ENCODE measurements around the gene KIF26B.

DNA sequence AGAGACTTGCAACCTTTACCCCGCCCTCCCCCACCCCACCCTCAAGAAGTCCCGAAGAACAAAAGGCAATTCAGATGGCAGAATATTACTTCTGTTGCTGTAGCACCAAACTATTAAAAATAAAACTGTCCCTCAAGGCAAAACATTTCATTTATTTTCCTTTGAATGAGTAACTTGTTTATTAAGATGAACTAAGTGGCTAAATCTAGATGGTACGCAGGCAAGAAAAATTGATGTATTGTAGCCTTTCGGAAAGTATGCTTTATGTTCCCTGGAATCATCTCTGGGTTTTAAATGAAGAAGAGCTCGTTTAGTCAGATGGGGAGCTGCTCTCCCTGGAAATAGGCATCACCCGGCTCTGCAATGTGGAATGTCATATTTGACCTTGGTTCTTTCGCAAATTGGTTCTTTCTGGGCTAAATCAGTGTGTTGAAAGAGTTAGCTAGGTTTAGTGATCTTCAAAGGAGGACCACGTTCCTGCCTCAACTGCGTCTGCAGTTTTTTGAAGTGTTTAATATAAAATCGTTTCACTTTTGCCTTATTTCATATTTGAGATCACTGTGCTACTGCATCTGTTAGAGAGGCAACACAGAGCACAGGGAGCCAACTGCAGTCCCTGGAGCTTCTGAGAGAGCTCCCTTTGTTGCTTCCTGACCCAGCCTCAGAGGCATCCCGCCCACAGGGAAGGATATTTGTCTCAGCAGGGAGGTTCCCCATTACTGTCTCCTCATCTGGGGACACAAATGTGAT lies 61.8 kb downstream of the KIF26B start:
- TF ChIP-seq, protein P1, sequence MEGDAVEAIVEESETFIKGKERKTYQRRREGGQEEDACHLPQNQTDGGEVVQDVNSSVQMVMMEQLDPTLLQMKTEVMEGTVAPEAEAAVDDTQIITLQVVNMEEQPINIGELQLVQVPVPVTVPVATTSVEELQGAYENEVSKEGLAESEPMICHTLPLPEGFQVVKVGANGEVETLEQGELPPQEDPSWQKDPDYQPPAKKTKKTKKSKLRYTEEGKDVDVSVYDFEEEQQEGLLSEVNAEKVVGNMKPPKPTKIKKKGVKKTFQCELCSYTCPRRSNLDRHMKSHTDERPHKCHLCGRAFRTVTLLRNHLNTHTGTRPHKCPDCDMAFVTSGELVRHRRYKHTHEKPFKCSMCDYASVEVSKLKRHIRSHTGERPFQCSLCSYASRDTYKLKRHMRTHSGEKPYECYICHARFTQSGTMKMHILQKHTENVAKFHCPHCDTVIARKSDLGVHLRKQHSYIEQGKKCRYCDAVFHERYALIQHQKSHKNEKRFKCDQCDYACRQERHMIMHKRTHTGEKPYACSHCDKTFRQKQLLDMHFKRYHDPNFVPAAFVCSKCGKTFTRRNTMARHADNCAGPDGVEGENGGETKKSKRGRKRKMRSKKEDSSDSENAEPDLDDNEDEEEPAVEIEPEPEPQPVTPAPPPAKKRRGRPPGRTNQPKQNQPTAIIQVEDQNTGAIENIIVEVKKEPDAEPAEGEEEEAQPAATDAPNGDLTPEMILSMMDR (conservative IDR thresholded peaks at IDR 0.05; ENCODE audit: low read depth in 2 of 2) = no peak
- TF ChIP-seq EZH2 (IDR thresholded peaks at IDR 0.05; ENCODE audit: low read depth, unreplicated experiment) (no peak), POLR2AphosphoS5 (IDR thresholded peaks at IDR 0.05; ENCODE audit: low read depth) (no peak), ZNF331 (CRISPR knock-in tag; IDR thresholded peaks at IDR 0.05; ENCODE audit: low read depth) (no peak), EZH2phosphoT487 (IDR thresholded peaks at IDR 0.05; ENCODE audit: unreplicated experiment) (no peak), JUNB (IDR thresholded peaks at IDR 0.05; ENCODE audit: unreplicated experiment) (no peak)
- TF ChIP-seq, protein P2, sequence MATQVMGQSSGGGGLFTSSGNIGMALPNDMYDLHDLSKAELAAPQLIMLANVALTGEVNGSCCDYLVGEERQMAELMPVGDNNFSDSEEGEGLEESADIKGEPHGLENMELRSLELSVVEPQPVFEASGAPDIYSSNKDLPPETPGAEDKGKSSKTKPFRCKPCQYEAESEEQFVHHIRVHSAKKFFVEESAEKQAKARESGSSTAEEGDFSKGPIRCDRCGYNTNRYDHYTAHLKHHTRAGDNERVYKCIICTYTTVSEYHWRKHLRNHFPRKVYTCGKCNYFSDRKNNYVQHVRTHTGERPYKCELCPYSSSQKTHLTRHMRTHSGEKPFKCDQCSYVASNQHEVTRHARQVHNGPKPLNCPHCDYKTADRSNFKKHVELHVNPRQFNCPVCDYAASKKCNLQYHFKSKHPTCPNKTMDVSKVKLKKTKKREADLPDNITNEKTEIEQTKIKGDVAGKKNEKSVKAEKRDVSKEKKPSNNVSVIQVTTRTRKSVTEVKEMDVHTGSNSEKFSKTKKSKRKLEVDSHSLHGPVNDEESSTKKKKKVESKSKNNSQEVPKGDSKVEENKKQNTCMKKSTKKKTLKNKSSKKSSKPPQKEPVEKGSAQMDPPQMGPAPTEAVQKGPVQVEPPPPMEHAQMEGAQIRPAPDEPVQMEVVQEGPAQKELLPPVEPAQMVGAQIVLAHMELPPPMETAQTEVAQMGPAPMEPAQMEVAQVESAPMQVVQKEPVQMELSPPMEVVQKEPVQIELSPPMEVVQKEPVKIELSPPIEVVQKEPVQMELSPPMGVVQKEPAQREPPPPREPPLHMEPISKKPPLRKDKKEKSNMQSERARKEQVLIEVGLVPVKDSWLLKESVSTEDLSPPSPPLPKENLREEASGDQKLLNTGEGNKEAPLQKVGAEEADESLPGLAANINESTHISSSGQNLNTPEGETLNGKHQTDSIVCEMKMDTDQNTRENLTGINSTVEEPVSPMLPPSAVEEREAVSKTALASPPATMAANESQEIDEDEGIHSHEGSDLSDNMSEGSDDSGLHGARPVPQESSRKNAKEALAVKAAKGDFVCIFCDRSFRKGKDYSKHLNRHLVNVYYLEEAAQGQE (IDR thresholded peaks at IDR 0.05; ENCODE audit: unreplicated experiment) = no peak
- TF ChIP-seq, protein P3, sequence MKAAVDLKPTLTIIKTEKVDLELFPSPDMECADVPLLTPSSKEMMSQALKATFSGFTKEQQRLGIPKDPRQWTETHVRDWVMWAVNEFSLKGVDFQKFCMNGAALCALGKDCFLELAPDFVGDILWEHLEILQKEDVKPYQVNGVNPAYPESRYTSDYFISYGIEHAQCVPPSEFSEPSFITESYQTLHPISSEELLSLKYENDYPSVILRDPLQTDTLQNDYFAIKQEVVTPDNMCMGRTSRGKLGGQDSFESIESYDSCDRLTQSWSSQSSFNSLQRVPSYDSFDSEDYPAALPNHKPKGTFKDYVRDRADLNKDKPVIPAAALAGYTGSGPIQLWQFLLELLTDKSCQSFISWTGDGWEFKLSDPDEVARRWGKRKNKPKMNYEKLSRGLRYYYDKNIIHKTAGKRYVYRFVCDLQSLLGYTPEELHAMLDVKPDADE (IDR thresholded peaks at IDR 0.05) = no peak
- TF ChIP-seq, protein P4, sequence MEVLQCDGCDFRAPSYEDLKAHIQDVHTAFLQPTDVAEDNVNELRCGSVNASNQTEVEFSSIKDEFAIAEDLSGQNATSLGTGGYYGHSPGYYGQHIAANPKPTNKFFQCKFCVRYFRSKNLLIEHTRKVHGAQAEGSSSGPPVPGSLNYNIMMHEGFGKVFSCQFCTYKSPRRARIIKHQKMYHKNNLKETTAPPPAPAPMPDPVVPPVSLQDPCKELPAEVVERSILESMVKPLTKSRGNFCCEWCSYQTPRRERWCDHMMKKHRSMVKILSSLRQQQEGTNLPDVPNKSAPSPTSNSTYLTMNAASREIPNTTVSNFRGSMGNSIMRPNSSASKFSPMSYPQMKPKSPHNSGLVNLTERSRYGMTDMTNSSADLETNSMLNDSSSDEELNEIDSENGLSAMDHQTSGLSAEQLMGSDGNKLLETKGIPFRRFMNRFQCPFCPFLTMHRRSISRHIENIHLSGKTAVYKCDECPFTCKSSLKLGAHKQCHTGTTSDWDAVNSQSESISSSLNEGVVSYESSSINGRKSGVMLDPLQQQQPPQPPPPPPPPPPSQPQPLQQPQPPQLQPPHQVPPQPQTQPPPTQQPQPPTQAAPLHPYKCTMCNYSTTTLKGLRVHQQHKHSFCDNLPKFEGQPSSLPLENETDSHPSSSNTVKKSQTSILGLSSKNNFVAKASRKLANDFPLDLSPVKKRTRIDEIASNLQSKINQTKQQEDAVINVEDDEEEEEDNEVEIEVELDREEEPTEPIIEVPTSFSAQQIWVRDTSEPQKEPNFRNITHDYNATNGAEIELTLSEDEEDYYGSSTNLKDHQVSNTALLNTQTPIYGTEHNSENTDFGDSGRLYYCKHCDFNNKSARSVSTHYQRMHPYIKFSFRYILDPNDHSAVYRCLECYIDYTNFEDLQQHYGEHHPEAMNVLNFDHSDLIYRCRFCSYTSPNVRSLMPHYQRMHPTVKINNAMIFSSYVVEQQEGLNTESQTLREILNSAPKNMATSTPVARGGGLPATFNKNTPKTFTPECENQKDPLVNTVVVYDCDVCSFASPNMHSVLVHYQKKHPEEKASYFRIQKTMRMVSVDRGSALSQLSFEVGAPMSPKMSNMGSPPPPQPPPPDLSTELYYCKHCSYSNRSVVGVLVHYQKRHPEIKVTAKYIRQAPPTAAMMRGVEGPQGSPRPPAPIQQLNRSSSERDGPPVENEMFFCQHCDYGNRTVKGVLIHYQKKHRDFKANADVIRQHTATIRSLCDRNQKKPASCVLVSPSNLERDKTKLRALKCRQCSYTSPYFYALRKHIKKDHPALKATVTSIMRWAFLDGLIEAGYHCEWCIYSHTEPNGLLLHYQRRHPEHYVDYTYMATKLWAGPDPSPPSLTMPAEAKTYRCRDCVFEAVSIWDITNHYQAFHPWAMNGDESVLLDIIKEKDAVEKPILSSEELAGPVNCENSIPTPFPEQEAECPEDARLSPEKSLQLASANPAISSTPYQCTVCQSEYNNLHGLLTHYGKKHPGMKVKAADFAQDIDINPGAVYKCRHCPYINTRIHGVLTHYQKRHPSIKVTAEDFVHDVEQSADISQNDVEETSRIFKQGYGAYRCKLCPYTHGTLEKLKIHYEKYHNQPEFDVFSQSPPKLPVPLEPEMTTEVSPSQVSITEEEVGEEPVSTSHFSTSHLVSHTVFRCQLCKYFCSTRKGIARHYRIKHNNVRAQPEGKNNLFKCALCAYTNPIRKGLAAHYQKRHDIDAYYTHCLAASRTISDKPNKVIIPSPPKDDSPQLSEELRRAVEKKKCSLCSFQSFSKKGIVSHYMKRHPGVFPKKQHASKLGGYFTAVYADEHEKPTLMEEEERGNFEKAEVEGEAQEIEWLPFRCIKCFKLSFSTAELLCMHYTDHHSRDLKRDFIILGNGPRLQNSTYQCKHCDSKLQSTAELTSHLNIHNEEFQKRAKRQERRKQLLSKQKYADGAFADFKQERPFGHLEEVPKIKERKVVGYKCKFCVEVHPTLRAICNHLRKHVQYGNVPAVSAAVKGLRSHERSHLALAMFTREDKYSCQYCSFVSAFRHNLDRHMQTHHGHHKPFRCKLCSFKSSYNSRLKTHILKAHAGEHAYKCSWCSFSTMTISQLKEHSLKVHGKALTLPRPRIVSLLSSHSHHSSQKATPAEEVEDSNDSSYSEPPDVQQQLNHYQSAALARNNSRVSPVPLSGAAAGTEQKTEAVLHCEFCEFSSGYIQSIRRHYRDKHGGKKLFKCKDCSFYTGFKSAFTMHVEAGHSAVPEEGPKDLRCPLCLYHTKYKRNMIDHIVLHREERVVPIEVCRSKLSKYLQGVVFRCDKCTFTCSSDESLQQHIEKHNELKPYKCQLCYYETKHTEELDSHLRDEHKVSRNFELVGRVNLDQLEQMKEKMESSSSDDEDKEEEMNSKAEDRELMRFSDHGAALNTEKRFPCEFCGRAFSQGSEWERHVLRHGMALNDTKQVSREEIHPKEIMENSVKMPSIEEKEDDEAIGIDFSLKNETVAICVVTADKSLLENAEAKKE (CRISPR knock-in tag; IDR thresholded peaks at IDR 0.05) = no peak
